Hematopoietic multipotent progenitor cell treated with erythropoietin and hydrocortisone succinate and interleukin-3 and kit ligand, for 6 days (in vitro differentiated cells): ENCODE measurements around the gene PIP4K2A.
"Not testable (repeated sequence)": the region's sequence is repeated elsewhere in the genome, so short reads cannot be mapped to it uniquely, and the experiment has no call there.

Experiments used
- DNase-seq: peaks from one replicate; pipeline ENCODE4 v3.0.0-alpha.2; 2015

Gene PIP4K2A

DNA sequence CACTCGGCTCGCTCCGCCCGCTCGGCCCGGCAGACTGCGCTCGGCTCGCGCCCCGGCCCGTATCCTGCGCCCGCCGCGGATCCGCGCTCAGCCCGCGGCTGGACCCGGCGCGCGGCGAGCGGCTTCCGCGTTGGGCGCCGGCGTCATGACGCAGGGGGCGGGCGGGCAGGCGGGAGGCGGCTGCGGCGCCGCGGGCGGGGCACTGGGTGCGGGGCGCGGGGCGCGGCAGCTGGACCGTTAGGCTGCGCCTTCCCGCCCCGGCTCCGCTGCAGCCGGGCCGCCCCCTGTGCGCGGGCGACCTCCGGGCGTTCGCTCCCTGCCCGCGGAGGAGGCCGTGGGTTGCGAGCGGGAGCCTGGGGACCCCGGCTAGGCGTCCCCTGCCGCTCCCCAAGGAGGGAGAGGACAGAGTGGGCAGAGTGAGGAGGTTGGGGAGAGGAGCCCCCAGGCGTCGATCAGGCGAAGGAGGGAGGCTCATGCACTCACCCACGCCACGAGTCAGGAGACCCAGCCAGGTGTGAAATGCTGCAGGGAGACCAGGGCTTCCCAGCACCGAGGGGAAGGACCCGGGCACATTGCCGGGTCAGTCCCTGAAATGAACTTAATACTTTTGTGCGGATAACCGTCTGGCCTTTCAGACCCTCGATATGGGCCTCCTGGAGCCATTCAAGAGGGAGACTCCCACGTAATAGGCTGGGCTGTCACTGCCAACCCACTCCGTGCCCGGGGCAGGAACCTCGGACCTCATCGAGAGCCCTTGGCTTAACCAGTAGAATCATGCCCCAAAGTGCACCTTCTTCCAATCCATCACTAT, at the start of gene PIP4K2A:
Gene PIP4K2A (minus strand): TSS at position 100 of the 811 bp plus-strand sequence. CDS start 252 bp downstream, outside the sequence.
- DNase-seq, result peak; percentile 88

GRCh38 chr10:22761569-22762220, 47.3 kb upstream of the PIP4K2A start:
- DNase-seq, result no peak

DNA sequence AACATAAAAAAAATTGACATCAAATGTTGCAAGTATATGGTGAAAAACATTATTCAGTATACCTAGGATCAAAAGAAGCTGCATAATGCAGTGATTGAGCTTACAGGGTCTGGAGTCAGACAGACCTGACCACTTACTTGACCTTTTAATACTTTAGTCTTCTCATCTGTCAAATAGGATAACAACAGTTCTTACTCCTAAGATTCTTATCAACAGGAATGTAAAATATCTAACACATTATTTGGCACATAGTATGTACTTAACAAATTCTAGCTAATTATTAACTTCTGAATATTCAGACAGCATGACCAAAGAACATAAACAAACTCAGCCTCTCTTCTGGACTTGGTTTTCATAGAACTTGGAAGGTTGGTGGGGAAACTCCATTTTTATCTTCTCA, 45.6 kb upstream of the PIP4K2A start:
- no peak for DNase-seq

DNA sequence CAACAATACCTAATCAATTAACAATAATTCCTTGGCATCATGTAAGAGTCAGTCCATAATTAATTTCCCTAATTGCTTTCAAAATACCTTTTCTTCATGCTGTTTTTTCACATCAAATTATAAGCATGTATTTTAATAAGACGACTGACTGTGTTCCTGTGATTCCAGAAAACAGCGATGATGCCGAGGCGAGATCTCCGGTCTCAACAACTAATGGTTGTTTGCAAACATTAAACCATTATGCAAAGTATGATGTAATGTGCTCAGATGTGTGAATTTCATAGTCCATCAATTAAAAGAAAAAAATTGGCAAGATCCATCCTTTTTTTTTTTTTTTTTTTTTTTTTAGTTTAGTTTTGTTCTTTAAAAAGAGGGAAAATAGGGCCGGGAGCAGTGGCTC, 44.5 kb upstream of the PIP4K2A start:
- no peak for DNase-seq

DNA sequence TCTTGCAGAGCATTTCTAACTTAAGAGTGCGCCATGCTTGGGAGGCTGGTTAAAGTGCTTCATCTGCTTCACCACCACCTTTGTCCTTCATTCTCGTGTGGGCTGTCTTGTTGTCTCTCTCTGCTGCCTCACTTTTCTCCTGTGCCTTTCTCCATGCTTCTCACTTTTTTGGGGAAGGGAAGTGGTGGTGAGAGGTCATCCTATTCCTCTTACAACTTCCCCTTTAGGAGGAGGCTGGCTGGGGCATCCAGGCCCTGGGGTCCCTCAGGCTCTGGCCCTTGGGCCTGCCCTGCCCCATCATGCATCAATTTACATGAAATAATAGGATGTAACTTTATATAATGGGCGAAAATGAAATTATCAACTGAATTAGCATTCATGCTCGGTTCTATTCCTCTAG, 39.9 kb upstream of the PIP4K2A start:
- DNase-seq, result no peak

- DNase-seq, result peak; percentile 10
Measured at GRCh38 chr10:22753786-22754185, 39.4 kb upstream of the PIP4K2A start.

DNA sequence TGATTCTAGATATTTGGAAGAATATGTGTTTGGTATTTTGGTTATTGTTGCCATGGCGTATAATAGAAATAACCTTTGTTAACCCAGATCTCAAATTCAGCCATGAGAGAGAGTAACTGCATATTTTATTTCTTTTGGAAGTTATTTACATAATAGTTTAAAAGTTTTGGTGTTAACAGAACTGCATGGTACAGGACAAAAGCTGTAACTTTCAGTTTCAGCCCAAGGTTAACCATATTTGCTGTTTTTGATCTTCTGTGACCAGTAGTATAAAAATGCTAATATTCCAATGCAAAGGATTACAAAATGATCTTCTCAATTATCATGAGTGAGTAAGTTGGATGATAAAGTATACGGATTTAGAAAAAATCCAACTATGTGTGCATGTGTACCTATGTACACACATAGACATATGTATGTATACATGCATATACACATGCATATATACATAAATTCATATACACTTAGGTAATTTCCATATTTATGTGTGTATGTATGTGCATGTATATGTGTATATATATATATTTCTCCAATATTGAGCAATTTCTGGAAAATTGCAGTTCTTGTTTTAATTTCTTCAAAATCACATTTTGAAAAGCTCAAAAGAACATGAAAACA, 38.0 kb upstream of the PIP4K2A start:
- DNase-seq, result no peak

- no peak for DNase-seq
Measured at GRCh38 chr10:22750131-22750530, 35.8 kb upstream of the PIP4K2A start.

GRCh38 chr10:22744858-22745257, 30.5 kb upstream of the PIP4K2A start:
- DNase-seq, result not testable (repeated sequence)

- DNase-seq, result peak; percentile 73
Measured at GRCh38 chr10:22742678-22743077, 28.3 kb upstream of the PIP4K2A start.

- not testable (repeated sequence) for DNase-seq
Measured at GRCh38 chr10:22741631-22742030, 27.3 kb upstream of the PIP4K2A start.

DNA sequence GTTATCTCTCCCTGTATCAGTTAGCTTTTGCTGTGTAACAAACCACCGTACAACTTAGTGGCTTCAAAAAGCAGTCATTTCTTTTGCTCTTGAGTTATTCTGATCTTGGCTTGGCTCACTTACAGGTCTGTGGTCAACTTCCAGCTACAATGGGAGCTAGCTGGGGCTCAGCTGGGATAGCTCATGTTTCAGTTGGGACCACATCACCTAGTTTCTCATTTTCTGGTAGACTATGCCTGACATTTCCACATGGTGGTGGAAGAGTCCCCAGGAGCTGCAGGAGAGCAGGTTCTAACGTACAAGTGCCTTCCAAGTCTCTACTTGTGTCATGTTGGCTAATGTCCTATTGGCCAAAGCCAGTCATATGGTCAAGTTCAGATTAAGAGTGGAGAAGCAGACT, 25.8 kb upstream of the PIP4K2A start:
- DNase-seq, result no peak

GRCh38 chr10:22737587-22737986, 23.2 kb upstream of the PIP4K2A start:
- peak; percentile 26 for DNase-seq

DNA sequence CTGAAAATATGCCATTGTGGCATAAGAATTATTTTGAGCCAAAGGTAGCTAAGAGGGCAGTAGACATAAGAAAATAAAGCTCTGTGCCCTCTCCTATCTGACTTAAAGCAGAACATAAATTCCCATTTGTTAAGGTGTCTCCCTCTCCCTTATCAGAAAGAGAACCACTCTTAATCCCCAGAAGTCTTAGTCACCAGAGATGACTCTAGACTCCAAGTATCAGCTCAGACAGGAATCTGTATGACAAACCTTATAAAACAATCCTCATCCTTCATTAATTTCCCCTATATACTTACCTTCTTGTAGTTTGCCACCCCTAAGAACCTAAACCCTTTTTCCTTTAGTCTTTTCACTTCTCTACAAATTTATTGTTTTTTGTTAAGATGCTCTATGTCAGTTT, 21.8 kb upstream of the PIP4K2A start:
- peak; percentile 48 for DNase-seq

- DNase-seq, result no peak
Measured at GRCh38 chr10:22733992-22734391, 19.6 kb upstream of the PIP4K2A start.

DNA sequence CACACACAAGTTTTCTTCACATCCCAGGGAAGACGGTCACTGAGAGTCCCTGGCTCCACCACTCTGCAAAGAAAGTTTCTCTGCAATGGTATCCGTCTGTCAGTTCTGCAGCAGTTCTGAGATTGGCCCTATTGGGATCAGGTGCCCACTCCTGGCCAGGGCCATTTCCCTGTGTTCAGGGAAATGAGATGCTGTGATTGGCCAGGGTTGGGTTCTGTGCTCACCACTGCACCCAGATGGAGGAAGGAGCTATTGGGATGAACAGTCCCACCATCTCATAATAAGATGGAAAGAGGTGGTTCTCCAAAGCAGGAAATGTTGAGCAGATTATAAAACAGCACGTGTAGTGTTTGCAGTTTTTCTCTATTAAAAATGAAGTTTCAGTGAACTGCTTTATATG, 13.3 kb upstream of the PIP4K2A start:
- DNase-seq, result no peak

DNA sequence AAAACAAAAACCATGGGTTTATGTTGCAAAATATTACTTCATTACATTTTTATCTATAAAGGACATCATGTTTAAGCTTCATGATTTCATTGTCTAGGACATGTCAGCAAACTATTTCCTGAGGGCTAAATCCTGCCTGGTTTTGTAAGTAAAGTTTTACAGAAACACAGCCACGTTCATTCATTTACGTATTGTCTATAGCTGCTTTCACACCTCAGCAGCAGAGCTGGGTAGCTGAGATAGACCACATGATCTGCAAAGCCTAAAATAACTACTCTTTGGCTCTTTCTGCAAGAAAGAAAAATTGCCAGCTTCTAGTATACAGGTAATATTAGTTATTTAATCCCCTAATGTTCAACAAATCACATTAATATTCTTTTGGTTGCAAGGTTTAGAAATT, 12.7 kb upstream of the PIP4K2A start:
- DNase-seq, result no peak

- DNase-seq, result no peak
Measured at GRCh38 chr10:22724773-22725172, 10.4 kb upstream of the PIP4K2A start.

GRCh38 chr10:22723783-22724182, 9.4 kb upstream of the PIP4K2A start:
- no peak for DNase-seq

GRCh38 chr10:22723343-22723779, 9.0 kb upstream of the PIP4K2A start:
- DNase-seq, result no peak

DNA sequence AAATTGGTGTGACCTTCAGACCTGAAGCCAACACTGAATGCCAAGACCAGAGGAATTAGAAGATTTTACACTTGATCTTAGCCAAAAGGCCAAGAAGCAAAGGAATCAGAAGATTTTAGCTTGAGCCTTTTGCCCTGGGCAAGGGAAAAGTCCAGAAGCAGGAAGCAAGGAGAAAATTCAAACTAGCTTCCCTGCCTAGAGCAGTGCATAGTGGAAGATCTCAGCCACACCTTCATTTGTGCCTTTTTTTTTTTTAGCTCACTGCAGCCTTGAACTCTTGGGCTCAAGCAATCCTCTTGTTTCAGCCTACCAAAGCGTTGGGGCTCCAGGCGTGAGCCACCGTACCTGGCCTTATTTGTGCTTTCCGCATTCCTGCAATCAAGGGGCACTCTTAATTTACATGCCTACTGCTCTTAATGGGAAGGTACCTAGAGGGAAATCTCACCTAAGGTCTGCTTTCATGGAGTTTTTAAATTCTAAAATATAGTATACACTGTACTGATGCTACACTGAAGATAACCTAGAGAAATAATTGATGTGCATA, 8.3 kb upstream of the PIP4K2A start:
- no peak for DNase-seq

DNA sequence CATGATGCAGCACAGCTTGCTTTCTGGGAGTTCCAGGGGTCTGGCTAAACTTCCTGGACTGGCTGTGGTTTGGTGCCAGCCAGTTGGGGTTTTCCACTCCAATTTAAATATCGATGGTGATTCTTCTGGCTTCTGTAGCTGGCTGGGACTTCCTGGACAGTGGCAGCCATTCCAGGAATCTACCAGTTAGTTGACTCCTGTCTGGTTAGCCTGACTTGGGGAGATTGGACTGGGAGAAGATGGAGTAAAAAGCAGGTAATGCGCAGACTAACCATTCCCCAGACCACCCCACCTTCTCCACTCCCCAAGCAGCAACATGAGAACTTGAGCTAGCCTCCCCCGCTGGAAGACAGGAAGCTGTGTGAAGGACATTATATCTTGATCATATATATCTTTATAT, 6.3 kb upstream of the PIP4K2A start:
- no peak for DNase-seq

DNA sequence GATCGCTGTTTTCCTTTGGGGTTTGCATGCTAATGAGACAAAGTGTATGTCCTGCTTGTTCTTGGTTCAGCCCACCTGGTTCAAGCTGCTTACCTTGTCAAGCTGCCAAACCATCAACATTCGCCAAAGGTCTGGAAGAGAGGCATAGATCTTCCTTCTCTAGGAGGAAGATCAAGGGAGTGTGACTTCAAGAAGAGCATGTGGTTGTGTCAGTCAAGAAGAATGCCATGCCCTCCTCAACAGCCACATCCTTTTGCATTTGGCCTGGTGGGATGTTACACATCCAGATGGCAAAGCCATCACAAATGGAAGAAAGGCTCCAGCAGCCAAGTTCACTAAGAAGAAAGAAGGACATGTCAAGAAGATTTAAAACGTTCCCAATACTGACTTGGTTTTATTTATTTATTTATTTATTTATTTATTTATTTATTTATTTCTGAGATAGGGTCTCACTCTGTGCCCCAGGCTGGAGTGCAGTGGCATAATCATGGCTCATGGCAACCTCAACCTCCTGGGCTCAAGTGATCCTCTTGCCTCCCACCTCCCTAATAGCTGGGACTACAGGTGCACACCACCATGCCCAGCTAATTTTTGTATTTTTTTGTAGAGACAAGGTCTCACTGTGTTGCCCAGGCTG, 5.1 kb upstream of the PIP4K2A start:
- DNase-seq, result no peak
